OCI-LY1 (cell line): ENCODE measurements around the gene STK32B.

Experiments
- H2AFZ ChIP-seq: fragments of 200-600 bp; sonication (generic), shearing (Covaris generic); 2 replicates; pipeline ENCODE4 v1.6.0; 2014; ENCODE audit warnings: antibody characterized with exemption, mild to moderate bottlenecking, low read length
- H3F3A ChIP-seq: fragments of 200-600 bp; sonication (generic), shearing (Covaris generic); 2 replicates; pipeline ENCODE4 v1.6.0; 2014; ENCODE audit warnings: mild to moderate bottlenecking, antibody characterized with exemption, low read length, moderate library complexity; ENCODE audit not compliant: insufficient read depth
- H3K27ac ChIP-seq: fragments of 200-600 bp; sonication (generic); 2 replicates; pipeline ENCODE4 v1.5.1; 2014; ENCODE audit warnings: low read length, mixed run types, mild to moderate bottlenecking, low read depth; ENCODE audit not compliant: poor library complexity, severe bottlenecking
- H3K27me3 ChIP-seq: fragments of 200-600 bp; sonication (generic); 2 replicates; pipeline ENCODE4 v1.6.0; 2014; ENCODE audit warnings: antibody characterized with exemption, mild to moderate bottlenecking, low read length, moderate library complexity; ENCODE audit not compliant: insufficient read depth
- H3K36me3 ChIP-seq: fragments of 200-600 bp; sonication (generic); 2 replicates; pipeline ENCODE4 v1.6.1; 2014; ENCODE audit warnings: mild to moderate bottlenecking, antibody characterized with exemption, low read length, moderate library complexity, mixed read lengths; ENCODE audit not compliant: insufficient read depth
- H3K4me1 ChIP-seq: fragments of 200-600 bp; sonication (generic); 2 replicates; pipeline ENCODE4 v1.5.1; 2014; ENCODE audit warnings: mild to moderate bottlenecking, low read length, moderate library complexity; ENCODE audit not compliant: insufficient read depth, severe bottlenecking
- H3K4me2 ChIP-seq: fragments of 200-600 bp; sonication (generic), shearing (Covaris generic); 2 replicates; pipeline ENCODE4 v1.6.1; 2014; ENCODE audit warnings: low read length
- H3K4me3 ChIP-seq: fragments of 200-600 bp; sonication (generic); 2 replicates; pipeline ENCODE4 v1.5.1; 2014; ENCODE audit warnings: low read length, low read depth, mild to moderate bottlenecking, mixed read lengths; ENCODE audit not compliant: poor library complexity, severe bottlenecking
- H3K79me2 ChIP-seq: fragments of 200-600 bp; shearing (Covaris generic); 2 replicates; pipeline ENCODE4 v1.6.1; 2016; ENCODE audit warnings: mixed run types, low read length, mixed read lengths; ENCODE audit not compliant: insufficient read depth
- H3K9ac ChIP-seq: fragments of 200-600 bp; sonication (generic), shearing (Covaris generic); 2 replicates; pipeline ENCODE4 v1.6.1; 2014; ENCODE audit warnings: mild to moderate bottlenecking, low read length, mixed read lengths
- H3K9me2 ChIP-seq: fragments of 200-600 bp; sonication (generic), shearing (Covaris generic); 2 replicates; pipeline ENCODE4 v1.6.1; 2014; ENCODE audit warnings: low read depth, mild to moderate bottlenecking, low read length, mixed read lengths
- H3K9me3 ChIP-seq: fragments of 200-600 bp; shearing (Covaris generic); 2 replicates; pipeline ENCODE4 v1.6.1; 2014; ENCODE audit warnings: low read length, mixed read lengths
- H4K20me1 ChIP-seq: fragments of 200-600 bp; sonication (generic), shearing (Covaris generic); 2 replicates; pipeline ENCODE4 v1.6.0; 2016; ENCODE audit warnings: mild to moderate bottlenecking, low read length; ENCODE audit not compliant: insufficient read depth
- EZH2 ChIP-seq: fragments of 200-600 bp; sonication (generic), shearing (Covaris generic); IDR thresholded peaks from 2 replicates; pipeline ENCODE4 v1.8.0; 2017; ENCODE audit warnings: borderline replicate concordance, mixed run types, mild to moderate bottlenecking, antibody characterized with exemption, low read length, moderate library complexity, mixed read lengths
- TF ChIP-seq, protein P1 (sequence below): fragments of 200-600 bp; sonication (generic), shearing (Covaris generic); IDR thresholded peaks from 2 replicates; pipeline ENCODE4 v1.5.1; 2017; ENCODE audit warnings: mild to moderate bottlenecking, antibody characterized with exemption, low read length, moderate library complexity, mixed read lengths

Gene STK32B

DNA sequence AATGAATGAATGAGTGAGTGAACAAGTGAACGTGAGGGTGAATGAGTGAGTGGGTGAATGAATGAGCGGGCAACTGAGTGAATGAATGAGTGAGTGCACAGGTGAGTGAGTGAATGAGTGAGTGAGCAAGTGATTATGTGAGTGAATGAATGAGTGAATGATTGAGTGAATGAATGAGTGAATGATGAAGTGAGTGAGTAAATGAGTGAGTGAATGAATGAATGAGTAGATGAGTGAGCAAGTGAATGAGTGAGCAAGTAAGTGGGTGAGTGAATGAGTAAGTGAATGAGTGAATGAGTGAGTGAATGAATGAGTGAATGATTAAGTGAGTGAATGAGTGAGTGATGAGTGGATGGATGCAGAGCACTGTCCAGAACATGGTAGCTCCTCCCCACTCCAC lies 205.8 kb downstream of the STK32B start:
- no peak for TF ChIP-seq EZH2
- TF ChIP-seq, protein P1, sequence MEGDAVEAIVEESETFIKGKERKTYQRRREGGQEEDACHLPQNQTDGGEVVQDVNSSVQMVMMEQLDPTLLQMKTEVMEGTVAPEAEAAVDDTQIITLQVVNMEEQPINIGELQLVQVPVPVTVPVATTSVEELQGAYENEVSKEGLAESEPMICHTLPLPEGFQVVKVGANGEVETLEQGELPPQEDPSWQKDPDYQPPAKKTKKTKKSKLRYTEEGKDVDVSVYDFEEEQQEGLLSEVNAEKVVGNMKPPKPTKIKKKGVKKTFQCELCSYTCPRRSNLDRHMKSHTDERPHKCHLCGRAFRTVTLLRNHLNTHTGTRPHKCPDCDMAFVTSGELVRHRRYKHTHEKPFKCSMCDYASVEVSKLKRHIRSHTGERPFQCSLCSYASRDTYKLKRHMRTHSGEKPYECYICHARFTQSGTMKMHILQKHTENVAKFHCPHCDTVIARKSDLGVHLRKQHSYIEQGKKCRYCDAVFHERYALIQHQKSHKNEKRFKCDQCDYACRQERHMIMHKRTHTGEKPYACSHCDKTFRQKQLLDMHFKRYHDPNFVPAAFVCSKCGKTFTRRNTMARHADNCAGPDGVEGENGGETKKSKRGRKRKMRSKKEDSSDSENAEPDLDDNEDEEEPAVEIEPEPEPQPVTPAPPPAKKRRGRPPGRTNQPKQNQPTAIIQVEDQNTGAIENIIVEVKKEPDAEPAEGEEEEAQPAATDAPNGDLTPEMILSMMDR: no peak
- Histone ChIP-seq H3K4me2 (no peak overlapping the region), H3K9me3 (no peaks in the 10 kb centered on the region), H3K9me2 (no peaks in the 10 kb centered on the region), H3K36me3 (no peaks in the 10 kb centered on the region), H2AFZ (no peak overlapping the region), H4K20me1 (no peaks in the 10 kb centered on the region), H3K79me2 (no peaks in the 10 kb centered on the region), H3K27ac (no peak overlapping the region), H3K27me3 (no peaks in the 10 kb centered on the region), H3K4me1 (no peaks in the 10 kb centered on the region), H3K9ac (no peak overlapping the region), H3F3A (no peaks in the 10 kb centered on the region), H3K4me3 (no peak overlapping the region)

DNA sequence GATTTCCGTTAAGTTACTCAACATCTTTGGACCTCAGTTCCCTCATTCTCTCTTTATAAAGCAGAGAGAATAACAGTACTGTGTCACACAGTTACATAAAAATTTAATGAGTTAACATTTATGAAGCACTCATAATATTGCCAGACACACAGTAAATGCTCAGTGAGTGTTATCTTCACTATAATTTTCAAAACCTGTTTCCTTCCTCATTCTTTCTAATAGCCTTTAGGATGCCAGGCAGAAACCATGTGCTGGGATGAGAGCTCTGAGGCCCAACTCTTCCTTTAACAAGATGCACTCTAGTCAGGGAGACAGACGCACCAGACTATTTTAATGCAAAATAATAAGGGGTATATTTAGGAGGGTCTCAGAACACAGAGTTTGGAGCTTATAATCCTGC lies 208.2 kb downstream of the STK32B start:
- Histone ChIP-seq H3K27me3 (no peaks in the 10 kb centered on the region), H3K9me2 (no peaks in the 10 kb centered on the region), H3K4me1 (no peaks in the 10 kb centered on the region), H3K79me2 (no peaks in the 10 kb centered on the region), H3K4me3 (no peak overlapping the region), H3K9ac (no peak overlapping the region), H3K36me3 (no peaks in the 10 kb centered on the region), H3K4me2 (no peak overlapping the region), H2AFZ (no peak overlapping the region), H3K9me3 (no peaks in the 10 kb centered on the region), H4K20me1 (no peaks in the 10 kb centered on the region), H3K27ac (no peak overlapping the region), H3F3A (no peaks in the 10 kb centered on the region)
- TF ChIP-seq EZH2: no peak
- TF ChIP-seq, protein P1: no peak

DNA sequence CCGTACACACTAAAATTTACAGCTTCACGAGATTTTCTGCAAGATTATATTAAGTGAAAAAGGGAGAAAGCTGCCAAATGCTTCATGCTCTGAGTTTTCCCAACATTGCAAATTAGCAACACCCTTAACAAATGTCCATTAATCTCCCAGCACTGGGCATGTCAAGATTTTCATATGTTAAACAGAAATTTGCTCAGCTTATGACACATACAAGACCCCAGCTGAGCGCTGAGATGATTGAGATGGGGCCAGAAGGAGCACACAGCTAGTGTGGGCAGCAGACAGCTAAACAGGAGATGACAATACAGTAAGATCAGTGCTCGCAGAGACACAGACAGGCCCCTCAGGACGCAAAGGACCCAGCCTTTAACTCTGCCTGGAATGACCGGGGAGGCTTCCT lies 208.8 kb downstream of the STK32B start:
- H3K4me1 ChIP-seq: no peaks in the 10 kb centered on the region
- H3F3A ChIP-seq: no peaks in the 10 kb centered on the region
- H4K20me1 ChIP-seq: no peaks in the 10 kb centered on the region
- no peak overlapping the region for H3K4me3 ChIP-seq
- H3K9me3 ChIP-seq: no peaks in the 10 kb centered on the region
- H3K27me3 ChIP-seq: no peaks in the 10 kb centered on the region
- H3K4me2 ChIP-seq: no peak overlapping the region
- no peaks in the 10 kb centered on the region for H3K9me2 ChIP-seq
- no peak overlapping the region for H3K9ac ChIP-seq
- TF ChIP-seq EZH2: no peak
- TF ChIP-seq, protein P1: no peak
- no peaks in the 10 kb centered on the region for H3K79me2 ChIP-seq
- H3K36me3 ChIP-seq: no peaks in the 10 kb centered on the region
- no peak overlapping the region for H3K27ac ChIP-seq
- no peak overlapping the region for H2AFZ ChIP-seq
